Thoracic aorta (tissue), 2 donors: ENCODE data around the gene TMEM140. TPM values are rescaled to one million over a fixed set of nuclear protein-coding genes. Genes with fewer than 3 reads are reported as not detected.
A peak's percentile ranks its signal among the peaks of the same experiment; 100 is the strongest.

ENCODE experiments used
- ATAC-seq: fragments of 150-250 bp; one replicate; pipeline ENCODE4 v1.8.0; 2017; ENCODE audit warnings: low read depth; ENCODE audit not compliant: insufficient number of reproducible peaks, low FRiP score
- DNase-seq: peaks from one replicate; pipeline ENCODE4 v3.0.0-alpha.2; 2020; ENCODE audit warnings: low spot score
- H3K27ac ChIP-seq, 2 donors: fragments of 200-600 bp; sonication (generic); 1 replicate in 1 of 2; 2 replicates in 1 of 2; pipeline ENCODE4 v1.5.1; 2016; ENCODE audit warnings: mild to moderate bottlenecking in 2 of 2, moderate library complexity in 2 of 2
- H3K27me3 ChIP-seq: fragments of 200-600 bp; sonication (generic); replicated peaks from 2 replicates; pipeline ENCODE4 v1.6.0; 2016; ENCODE audit warnings: mild to moderate bottlenecking; ENCODE audit not compliant: insufficient read depth
- H3K36me3 ChIP-seq: fragments of 200-600 bp; sonication (generic); one replicate; pipeline ENCODE4 v1.5.1; 2016
- H3K4me1 ChIP-seq, 2 donors: fragments of 200-600 bp; sonication (generic); 1 replicate in 1 of 2; 2 replicates in 1 of 2; pipeline versions ENCODE4 v1.5.1 to v1.6.0; 2016; ENCODE audit warnings: low read depth in 2 of 2, mild to moderate bottlenecking in 1 of 2; ENCODE audit not compliant: control insufficient read depth in 1 of 2
- H3K4me3 ChIP-seq: fragments of 200-600 bp; sonication (generic); 2 replicates; pipeline ENCODE4 v1.5.1; 2016; ENCODE audit warnings: mild to moderate bottlenecking
- H3K9me3 ChIP-seq: fragments of 200-600 bp; sonication (generic); 2 replicates; pipeline ENCODE4 v1.5.1; 2016
- CTCF ChIP-seq: fragments of 200-600 bp; sonication (generic); IDR thresholded peaks from one replicate; pipeline ENCODE4 v1.5.1; 2019; ENCODE audit warnings: antibody characterized with exemption
- total RNA-seq, 2 donors: library from RNA; depleted of rRNA; stranded (reverse); fragments of >200 nt; gene quantifications; one replicate each; pipeline versions ENCODE4 v1.1.0 to v1.2.3, GENCODE V29; 2016

The TMEM140 gene
- total RNA-seq, 2 donors from 2014 or later = 20.6 to 27.6 TPM

GRCh38 chr7:135207406-135208101 lies 59.7 kb downstream of the TMEM140 start:
- DNase-seq (no peak), ATAC-seq (no peak)
- Histone ChIP-seq H3K4me3 (no peak overlapping the region), H3K27me3 (no peaks in the 10 kb centered on the region), H3K9me3 (no peaks in the 10 kb centered on the region), H3K27ac (no peak overlapping the region), H3K4me1 (peaks cover 12 to 62% of the 10 kb centered on the region in 2 donors), H3K36me3 (peaks cover 17% of the 10 kb centered on the region)
- TF ChIP-seq CTCF = no peak

GRCh38 chr7:135208102-135208793 lies 60.4 kb downstream of the TMEM140 start:
- peak overlapping the region in 1 of 2 donors; percentile 5 for H3K27ac ChIP-seq
- peak overlapping the region; percentile 15 for H3K4me3 ChIP-seq
- H3K9me3 ChIP-seq = no peaks in the 10 kb centered on the region
- TF ChIP-seq CTCF = no peak
- ATAC-seq (no peak), DNase-seq (no peak)
- peaks cover 17% of the 10 kb centered on the region for H3K36me3 ChIP-seq
- H3K4me1 ChIP-seq = peaks cover 12 to 55% of the 10 kb centered on the region in 2 donors
- no peaks in the 10 kb centered on the region for H3K27me3 ChIP-seq

- H3K4me3 ChIP-seq = peak overlapping the region; percentile 15
These were observed 61.5 kb downstream of the TMEM140 start for GRCh38 chr7:135209225-135209834.

GRCh38 chr7:135210888-135211178 lies 63.0 kb downstream of the TMEM140 start:
- Histone ChIP-seq H3K4me3 (peak overlapping the region; percentile 89), H3K27me3 (no peaks in the 10 kb centered on the region), H3K9me3 (no peaks in the 10 kb centered on the region), H3K4me1 (peaks cover 12 to 43% of the 10 kb centered on the region in 2 donors), H3K36me3 (peaks cover 2% of the 10 kb centered on the region), H3K27ac (peak overlapping the region; percentile 94 to 96)
- no peak for TF ChIP-seq CTCF
- ATAC-seq (no peak), DNase-seq (no peak)

More at GRCh38 chr7:135209225-135209834, 61.5 kb downstream of the TMEM140 start:
- Histone ChIP-seq H3K27me3 (no peaks in the 10 kb centered on the region), H3K9me3 (no peaks in the 10 kb centered on the region), H3K27ac (no peak overlapping the region), H3K4me1 (peaks cover 12 to 47% of the 10 kb centered on the region in 2 donors), H3K36me3 (peaks cover 8% of the 10 kb centered on the region)
- ATAC-seq (no peak), DNase-seq (no peak)
- no peak for TF ChIP-seq CTCF
